ENCODE measurements around the gene MORN4. TPM values are rescaled to one million over a fixed set of nuclear protein-coding genes. Genes with fewer than 3 reads are reported as not detected.
"Not testable (repeated sequence)": the region's sequence is repeated elsewhere in the genome, so short reads cannot be mapped to it uniquely, and the experiment has no call there.

MORN4 gene
- total RNA-seq, 2 experiments from 2014 or later: 2.4 to 5.4 TPM

GRCh38 chr10:97650726-97651125 lies 17.4 kb upstream of the MORN4 start:
- BruUV-seq (replicated peaks): no TSS peak
- ChIA-PET POLR2A (no interaction called here), CTCF (ENCODE audit: unreplicated experiment) (no interaction called here)
- DNase-seq (ENCODE audit: low spot score): no peak
- intact Hi-C loops (cut with micrococcal nuclease; ENCODE audit: unreplicated experiment): no loop called here
- no peak overlapping the region for H2AFZ ChIP-seq (ENCODE audit: low read length)
- no peak for TF ChIP-seq CTCF (conservative IDR thresholded peaks at IDR 0.05; ENCODE audit: low read length)
- TF ChIP-seq EZH2phosphoT487 (IDR thresholded peaks at IDR 0.05; ENCODE audit: borderline replicate concordance, low read depth, low read length): no peak
- H4K20me1 ChIP-seq (ENCODE audit: insufficient read depth, low read length): no peaks in the 10 kb centered on the region
- no peaks in the 10 kb centered on the region for H3K4me1 ChIP-seq (ENCODE audit: insufficient read depth, low read length, poor library complexity, severe bottlenecking)
- peaks cover 47% of the 10 kb centered on the region for H3K36me3 ChIP-seq (ENCODE audit: insufficient read depth, low read length)
- H3K9me2 ChIP-seq (ENCODE audit: insufficient read depth, low read length): no peaks in the 10 kb centered on the region
- H3K4me2 ChIP-seq (ENCODE audit: low read length): no peak overlapping the region
- no peak overlapping the region for H3K27ac ChIP-seq (ENCODE audit: low read depth, low read length, poor library complexity, severe bottlenecking)
- no peaks in the 10 kb centered on the region for H3K9me3 ChIP-seq (ENCODE audit: low read length)
- H3K4me3 ChIP-seq (ENCODE audit: low read depth, low read length, poor library complexity, severe bottlenecking): no peak overlapping the region
- H3K79me2 ChIP-seq (ENCODE audit: insufficient read depth, low read depth, low read length): no peaks in the 10 kb centered on the region

- CTCF ChIA-PET (ENCODE audit: unreplicated experiment); H3K27ac ChIP-seq (ENCODE audit: low read depth, low read length, poor library complexity, severe bottlenecking); H3K4me1 ChIP-seq (ENCODE audit: insufficient read depth, low read length, poor library complexity, severe bottlenecking); H3K4me2 ChIP-seq (ENCODE audit: low read length); BruUV-seq (replicated peaks); H3K79me2 ChIP-seq (ENCODE audit: insufficient read depth, low read depth, low read length); DNase-seq (ENCODE audit: low spot score); intact Hi-C loops (cut with micrococcal nuclease; ENCODE audit: unreplicated experiment); H4K20me1 ChIP-seq (ENCODE audit: insufficient read depth, low read length); H2AFZ ChIP-seq (ENCODE audit: low read length); H3K9me3 ChIP-seq (ENCODE audit: low read length); H3K9me2 ChIP-seq (ENCODE audit: insufficient read depth, low read length); H3K4me3 ChIP-seq (ENCODE audit: low read depth, low read length, poor library complexity, severe bottlenecking): not testable (repeated sequence)
- peaks cover 44% of the 10 kb centered on the region for H3K36me3 ChIP-seq (ENCODE audit: insufficient read depth, low read length)
- POLR2A ChIA-PET: interaction anchor here (1.0 kb wide), 1 partner anchor 37 kb away, joined by 3 read pairs; the partner anchor contains the start of gene AVPI1
Observed at GRCh38 chr10:97649405-97649750, 16.1 kb upstream of the MORN4 start.

- H3K4me3 ChIP-seq (ENCODE audit: low read depth, low read length, poor library complexity, severe bottlenecking): no peak overlapping the region
Observed at GRCh38 chr10:97648562-97649404, 15.5 kb upstream of the MORN4 start.

More at GRCh38 chr10:97648562-97649404, 15.5 kb upstream of the MORN4 start:
- H3K79me2 ChIP-seq (ENCODE audit: insufficient read depth, low read depth, low read length): no peaks in the 10 kb centered on the region
- H3K4me2 ChIP-seq (ENCODE audit: low read length): no peak overlapping the region
- TF ChIP-seq EZH2phosphoT487 (IDR thresholded peaks at IDR 0.05; ENCODE audit: borderline replicate concordance, low read depth, low read length) (no peak), CTCF (conservative IDR thresholded peaks at IDR 0.05; ENCODE audit: low read length) (no peak)
- H3K9me2 ChIP-seq (ENCODE audit: insufficient read depth, low read length): no peaks in the 10 kb centered on the region
- intact Hi-C loops (cut with micrococcal nuclease; ENCODE audit: unreplicated experiment): no loop called here
- no peak overlapping the region for H2AFZ ChIP-seq (ENCODE audit: low read length)
- ChIA-PET POLR2A (interaction anchor here (0.6 to 1.0 kb wide), 2 partner anchors 38 to 81 kb away, joined by 3 read pairs; partner anchors contain the start of gene AVPI1), CTCF (ENCODE audit: unreplicated experiment) (no interaction called here)
- no peaks in the 10 kb centered on the region for H4K20me1 ChIP-seq (ENCODE audit: insufficient read depth, low read length)
- H3K4me1 ChIP-seq (ENCODE audit: insufficient read depth, low read length, poor library complexity, severe bottlenecking): no peaks in the 10 kb centered on the region
- no peak for DNase-seq (ENCODE audit: low spot score)
- peaks cover 40% of the 10 kb centered on the region for H3K36me3 ChIP-seq (ENCODE audit: insufficient read depth, low read length)
- H3K9me3 ChIP-seq (ENCODE audit: low read length): no peaks in the 10 kb centered on the region
- no TSS peak for BruUV-seq (replicated peaks)
- no peak overlapping the region for H3K27ac ChIP-seq (ENCODE audit: low read depth, low read length, poor library complexity, severe bottlenecking)
